CD1c-positive myeloid dendritic cell (primary cell): ENCODE measurements around the gene LARP4B.

Experiments used
- DNase-seq: peaks from one replicate; pipeline ENCODE4 v3.0.0-alpha.2; 2016; ENCODE audit errors: extremely low spot score

Gene LARP4B

DNA sequence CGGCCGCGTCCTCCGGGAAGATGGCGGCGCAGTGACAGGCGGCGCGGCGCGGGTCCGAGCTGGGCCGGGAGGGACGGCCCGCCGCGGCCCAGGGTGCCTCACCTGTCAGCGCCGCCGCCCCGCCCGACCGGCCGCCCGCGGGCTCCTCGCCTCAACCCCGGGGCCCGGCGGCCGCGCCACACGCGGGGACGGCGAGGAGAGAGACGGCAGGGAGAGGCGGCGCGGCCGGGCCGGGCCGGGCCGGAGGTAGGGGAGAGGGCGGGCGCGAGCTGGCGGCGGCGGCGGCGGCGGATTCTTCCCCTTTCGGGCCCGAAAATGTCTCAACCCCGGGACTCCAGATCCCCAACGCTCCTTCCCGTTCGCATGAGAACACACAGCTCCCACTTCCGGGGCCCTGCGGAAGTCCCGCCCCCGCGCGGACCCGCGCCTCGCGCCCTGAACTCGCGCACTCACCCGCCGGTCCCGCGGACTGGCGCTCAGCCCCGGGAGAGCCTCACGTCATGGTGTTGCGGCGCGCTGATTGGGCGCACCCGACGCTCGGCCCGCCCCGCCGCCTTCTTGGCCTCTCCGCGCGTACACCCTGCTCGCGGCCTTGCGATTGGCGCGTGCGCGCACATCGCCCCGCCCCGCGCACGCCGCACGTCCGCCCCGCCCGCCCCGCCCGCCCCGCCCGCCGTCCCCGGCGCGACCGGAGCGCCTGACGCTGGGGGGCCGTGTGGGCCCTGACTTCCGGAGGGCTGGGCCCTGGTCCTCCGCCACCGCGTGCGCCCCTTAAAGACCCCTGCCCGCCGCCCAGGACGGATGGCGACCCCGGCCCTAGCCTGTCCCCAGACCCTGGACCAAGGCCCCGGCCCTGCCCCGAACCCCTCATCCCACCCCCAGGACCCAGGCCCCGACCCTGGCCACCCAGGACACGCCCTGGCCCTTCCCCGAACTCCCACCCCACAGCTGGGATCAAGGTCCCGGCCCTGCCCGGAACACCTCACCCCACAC is at the start of gene LARP4B:
Gene LARP4B, minus strand, starts transcription at position 380 of the 993 bp plus-strand sequence. CDS start 45,984 bp downstream, outside the sequence.
- peak; percentile 100 for DNase-seq

DNA sequence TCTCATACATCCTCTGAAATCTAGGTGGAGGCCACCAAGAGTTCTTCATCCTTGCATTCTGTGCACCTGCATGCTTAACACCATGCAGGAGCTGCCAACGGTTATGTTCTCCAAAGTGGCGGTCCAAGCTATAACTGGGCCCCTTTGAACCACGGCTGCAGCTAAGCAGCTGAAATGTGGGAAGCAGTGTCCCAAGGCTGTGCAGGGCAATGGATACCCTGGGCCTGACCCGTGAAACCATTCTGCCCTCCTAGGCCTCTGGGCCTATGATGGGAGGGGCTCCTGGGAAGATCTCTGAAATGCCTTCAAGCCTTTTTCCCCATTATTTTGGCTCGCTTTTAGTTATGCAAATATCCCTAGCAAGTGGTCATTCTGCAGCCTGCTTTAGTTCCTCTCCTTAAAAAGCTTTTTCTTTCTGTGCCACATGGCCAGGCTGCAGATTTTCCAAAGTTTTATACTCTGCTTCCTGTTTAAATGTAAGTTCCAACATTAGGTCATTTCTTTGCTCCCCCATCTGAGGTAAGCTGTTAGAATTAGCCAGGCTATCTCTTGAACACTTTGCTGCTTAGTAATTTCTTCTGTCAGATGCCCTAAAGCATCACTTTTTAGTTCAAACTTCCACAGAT is 49.1 kb upstream of the LARP4B start:
- no peak for DNase-seq

DNA sequence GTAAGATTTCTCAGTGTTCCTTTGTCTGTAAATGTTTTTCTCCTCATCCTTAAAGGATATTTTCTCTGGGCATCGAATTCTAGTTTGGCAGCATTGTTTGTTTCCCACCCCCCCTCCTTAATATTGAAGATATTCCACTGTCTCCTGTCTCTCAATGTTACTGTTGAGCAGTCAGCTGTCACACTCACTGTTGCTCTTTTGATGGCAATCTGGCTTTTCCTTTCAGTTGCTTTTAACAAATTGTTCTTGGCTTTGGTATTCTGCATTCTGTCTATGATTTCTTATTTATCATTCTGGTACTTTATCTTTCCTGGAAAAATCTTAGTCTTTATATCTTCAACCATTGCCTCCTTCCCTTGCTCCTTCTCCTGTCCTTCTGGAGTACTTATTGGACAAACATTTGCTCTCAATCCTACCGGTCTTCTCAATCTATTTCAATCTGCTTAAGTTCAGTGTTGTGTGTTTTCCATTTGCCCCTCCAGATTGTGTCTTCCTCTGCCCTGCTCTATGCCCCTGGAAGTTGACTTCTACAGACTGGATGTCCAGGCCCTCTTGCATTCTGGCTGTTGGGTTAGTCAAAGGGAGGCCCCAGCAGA is 47.4 kb upstream of the LARP4B start:
- no peak for DNase-seq

DNA sequence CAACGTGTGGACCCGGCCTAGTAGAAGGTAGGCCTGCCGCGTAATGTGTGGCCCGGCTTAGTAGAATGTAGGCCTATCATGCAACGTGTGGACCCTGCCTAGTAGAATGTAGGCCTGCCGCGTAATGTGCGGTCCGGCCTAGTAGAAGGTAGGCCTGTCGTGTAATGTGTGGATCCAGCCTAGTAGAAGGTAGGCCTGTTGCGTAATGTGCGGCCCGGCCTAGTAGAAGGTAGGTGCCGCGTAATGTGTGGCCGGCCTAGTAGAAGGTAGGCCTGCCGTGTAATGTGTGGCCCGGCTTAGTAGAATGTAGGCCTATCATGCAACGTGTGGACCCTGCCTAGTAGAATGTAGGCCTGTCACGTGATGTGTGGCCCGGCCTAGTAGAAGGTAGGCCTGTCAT is 44.8 kb upstream of the LARP4B start:
- DNase-seq = no peak

DNA sequence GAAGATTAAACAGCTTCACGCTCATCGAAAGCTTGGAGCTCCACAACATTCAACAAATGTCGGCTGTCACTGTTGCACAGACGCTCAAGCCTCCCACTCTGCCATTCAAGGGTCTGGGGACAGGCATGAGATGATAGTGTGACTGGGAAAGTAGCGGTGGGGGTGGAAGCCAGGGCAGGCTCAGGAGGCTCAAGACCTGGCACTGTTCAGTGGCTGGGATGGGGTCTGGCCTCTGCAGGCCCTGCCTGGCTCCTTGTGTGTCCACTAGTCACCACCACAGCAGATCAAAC is 43.2 kb upstream of the LARP4B start:
- no peak for DNase-seq

DNA sequence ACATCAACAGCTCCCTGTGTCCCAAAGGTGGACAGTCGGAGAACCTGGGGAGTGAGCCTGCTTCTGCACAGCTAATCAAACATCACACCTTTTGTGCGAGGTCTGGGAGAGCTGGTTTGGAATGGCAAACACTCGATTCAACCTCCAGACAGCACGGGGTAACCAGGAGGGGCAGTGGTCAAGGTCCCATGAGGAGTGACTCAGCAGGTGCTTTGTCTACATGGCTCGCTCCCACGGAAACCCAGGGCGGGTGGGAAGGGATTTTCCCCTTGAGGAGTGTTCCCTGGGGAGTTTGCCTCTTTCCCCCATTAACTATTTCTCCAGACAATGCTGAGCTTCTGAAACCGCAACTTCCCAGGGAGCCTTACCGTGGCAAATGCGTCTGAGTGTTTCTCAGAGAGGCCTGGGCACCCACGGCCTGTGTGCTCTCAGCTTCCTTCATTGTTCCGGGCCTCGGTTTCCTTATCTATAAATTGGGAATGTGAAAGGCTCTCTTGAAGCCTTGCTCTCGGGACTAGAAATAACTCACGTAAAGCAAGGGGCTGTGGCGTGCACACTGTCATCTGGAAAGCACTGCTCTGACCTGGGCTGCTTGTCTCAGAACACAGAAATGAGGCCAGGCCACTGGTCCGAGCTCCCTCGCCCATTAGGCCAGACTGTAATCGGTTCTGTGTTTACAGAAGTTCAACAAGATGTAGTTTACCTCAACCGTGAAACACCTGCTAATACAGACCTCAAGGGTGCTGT is 42.7 kb upstream of the LARP4B start:
- no peak for DNase-seq

DNA sequence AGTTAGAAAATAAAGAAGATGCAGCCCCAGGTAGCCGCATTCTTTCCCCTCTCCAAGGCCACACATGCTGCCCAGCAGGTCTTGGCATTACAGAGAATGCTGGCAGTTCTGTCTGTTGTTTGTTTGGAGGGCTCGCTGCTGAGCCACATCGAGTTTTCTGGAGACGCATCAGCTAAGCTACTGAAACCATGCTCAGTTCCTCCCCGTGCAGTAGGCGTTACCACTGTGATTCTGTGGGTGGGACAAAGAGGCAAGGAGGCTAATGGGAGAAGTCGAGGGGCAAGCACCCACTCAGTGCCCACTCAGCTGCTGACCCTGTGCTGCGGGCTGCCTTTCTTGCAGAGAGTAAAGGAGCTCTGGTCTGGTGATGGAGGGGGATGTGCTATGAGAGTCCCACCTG is 41.3 kb upstream of the LARP4B start:
- peak; percentile 22 for DNase-seq

DNA sequence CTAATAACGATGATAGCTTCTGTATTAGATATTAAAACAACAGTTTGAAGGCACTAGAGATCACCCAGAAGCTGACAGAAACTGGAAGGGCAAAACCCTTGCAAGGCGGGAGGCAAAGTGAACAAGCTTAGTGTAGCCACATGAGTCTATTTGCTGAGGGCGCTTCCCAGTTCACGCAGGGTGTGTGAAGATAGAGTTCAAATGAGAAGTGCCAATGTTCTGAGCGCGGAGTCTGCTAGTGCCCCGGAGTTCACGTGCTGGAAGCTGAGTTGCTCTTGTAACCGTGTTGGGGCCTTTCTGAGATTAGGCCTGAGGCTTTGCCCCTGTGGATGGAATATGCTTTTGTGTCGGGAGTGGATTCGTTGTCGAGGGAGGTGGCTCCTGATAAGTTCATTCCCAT is 40.1 kb upstream of the LARP4B start:
- DNase-seq = no peak

DNA sequence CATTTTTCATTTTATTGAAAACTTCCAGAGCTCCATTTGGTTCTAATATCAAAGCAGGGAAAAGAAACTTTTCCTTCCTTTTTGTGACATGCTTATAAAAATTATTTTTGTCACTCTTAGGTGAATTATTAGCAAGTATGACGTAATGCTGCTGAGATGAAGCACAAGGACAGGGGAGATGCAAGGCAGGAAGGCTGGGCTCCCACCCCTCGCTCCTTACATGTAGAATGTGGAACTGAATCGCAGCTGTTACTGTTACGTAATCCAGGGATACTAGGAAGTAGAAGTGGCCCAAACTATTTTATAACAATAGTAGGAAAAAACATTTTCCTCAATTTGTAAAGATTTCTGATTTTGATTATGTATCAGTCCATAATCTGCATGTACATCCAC is 39.6 kb upstream of the LARP4B start:
- peak; percentile 69 for DNase-seq

DNA sequence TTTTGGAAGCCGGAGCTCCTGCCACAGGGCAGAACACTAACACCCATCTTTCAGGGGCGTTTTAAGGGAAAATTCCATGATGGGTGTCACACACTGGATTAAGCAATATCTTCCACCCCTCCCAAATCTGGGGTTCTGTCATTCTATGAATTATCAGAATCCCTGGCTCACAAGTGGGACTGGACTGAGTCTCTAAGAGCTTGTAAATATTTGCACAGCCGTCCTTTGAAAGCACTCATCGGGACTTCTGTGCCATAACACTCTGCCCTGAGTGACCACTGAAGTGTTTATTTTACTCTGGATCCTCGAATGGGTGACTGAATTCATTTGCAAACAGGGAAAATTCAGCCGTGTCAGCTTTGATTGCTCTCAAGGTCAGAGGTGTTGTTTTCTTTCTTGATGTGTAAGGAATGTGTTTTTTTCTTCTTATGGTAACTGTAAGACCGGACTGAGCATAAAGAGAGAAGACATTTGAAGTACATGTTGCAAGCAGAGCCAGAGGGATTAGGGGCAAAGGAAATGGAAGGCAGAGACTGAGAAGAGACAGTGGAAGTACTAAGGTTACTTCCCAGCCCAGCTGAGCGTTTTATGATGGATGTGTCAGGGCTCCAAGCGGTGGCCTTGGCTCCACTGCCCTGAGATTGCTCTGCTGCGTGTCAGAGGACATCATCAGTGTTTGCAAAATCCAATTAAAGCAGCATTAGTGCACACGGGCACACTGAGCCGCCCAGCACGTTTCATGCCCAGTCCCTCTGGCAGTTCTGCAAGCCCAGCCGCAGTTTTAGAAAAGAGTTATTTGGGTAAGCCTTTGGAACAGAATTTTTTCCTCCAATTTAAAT is 39.0 kb upstream of the LARP4B start:
- no peak for DNase-seq

DNA sequence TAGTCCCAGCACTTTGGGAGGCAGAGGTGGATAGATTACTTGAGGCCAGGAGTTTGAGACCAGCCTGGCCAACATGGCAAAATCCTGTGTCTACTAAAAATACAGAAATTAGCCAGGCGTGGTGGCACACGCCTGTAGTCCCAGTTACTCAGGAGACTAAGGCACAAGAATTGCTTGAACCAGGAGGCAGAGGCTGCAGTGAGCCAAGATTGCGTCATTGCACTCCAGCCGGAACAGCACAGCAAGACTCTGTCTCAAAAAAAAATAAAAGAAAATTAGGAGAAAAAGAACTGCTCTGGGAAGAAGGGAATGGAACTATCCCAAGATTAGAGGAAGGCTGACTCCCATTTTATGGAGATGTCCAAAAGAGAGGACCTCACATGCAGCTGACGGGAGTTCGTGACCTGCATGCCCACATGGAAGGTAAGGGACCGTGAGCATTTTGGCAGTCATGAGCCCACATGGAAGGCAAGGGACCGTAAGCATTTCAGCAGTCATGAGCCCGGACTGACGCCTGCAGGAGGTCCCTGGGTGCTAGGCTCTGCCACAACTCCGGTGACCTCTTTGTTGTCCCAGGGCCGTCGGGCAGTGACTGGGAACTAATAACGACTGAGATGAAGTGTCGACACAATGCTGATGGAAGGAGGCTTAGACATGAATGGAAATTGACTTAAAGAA is 38.1 kb upstream of the LARP4B start:
- no peak for DNase-seq

DNA sequence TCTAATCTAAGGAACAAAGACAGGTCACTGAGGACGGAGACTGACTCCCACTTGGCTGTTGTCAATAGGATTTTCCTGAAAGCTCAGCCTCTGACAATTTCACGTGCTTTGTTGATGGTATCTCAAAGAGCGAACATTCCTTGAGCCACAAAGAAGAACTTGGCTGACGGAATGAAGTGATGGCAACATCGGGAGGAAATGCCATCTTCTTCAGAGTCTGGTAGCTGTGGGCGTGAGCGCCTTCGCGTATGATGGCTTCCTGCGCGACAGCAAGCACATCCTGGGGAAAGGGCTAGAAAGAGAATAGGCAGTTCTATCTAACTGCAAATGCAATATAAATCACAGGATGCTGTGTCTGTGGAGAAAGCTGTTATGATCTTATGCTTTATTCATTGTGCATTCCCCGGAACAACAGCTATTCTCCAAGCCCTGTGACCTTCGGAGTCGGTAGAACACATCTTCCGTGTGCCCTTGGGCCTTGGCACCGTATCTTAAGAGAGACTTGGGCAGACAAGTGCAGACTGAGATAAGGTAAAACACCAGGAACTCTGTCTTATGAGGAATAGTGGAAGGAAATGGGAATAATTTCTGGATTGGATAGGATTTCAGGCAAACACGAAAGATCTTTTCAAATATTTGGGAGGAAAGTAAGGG is 37.2 kb upstream of the LARP4B start:
- DNase-seq = no peak

DNA sequence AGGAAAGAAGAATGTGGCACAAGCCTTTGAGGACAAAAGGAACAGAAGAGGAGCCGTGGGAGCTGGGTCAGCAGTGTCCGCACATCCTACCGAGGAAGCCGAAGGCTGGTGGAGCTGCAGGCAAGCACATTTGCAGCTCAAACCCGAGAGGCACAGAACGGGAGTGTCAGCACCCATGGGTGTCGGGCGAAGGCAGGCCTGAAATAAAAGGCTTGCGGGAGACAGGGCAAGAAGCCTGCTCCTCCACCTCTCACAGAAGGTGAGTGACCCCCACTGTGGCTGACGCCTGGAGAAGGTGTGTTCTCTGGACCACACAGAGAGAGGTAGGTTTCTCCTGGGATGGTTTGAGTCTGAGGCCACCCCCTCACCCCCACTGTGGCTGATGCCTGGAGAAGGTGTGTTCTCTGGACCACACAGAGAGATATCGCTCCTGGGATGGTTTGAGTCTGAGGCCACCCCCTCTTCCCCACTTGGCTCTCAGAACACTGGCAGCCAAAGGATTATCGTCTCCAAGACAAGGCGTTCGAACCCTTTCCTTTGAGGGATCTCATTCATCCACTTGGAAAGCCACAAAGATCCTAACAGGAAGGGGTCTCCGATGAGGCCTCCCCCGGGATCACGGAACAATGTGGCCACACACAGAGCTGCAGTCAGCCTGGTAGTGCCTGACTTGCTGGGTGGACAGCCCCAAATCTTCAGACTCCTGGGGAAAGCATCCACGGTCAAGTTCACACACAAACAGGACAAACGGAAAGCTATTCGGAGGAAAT is 35.1 kb upstream of the LARP4B start:
- DNase-seq = no peak

DNA sequence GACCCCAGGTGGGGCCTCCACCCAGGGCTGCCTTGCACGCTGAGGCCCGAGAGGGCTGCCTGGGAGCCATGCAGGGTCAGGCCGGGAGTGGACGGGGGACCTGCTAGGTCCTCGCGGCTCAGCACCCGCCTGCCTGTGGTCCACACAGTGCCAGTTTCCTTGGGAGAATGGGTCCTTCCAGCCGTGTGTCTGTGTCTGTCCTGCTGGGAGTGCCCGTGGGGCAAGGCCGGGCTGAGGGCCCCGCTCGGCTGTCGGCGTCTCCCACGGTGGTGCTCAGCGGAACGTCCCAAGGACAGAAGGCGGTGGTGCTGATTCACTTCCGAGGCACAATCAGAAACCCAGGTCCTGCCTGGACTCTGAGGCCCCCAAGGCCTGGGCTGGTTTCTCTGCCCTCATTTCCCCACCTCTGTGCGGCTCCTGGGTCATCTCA is 33.5 kb upstream of the LARP4B start:
- no peak for DNase-seq

DNA sequence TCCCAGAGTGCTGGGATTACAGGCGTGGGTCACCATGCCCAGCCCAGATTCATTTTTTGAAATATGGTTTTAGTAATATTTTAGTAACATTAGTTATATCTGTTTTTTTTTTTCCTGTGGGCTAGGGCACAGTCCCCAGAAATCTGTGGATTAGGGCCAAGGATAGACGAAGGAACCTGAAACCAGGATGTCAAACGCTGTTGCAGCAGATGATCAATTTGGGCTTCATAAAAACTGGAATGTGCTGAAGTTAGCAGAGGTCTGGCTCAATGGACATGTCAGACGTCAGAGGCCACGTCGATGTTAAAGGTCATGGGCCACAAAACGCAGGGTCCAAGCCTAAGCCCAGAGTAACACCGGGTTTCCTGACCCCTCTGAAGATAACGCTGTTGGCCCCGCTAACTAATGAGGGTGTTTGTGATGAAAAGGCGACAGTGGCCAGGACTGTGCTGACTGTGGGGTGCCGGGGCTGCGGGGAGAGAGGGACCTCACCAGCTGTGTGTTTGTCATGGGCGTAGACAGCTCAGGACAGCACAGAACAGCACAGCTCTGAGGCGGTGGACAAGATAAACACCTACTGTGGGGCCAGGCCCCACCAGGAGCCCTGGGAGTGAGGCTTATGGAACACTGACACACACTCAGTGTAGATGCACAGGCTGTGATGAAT is 32.9 kb upstream of the LARP4B start:
- DNase-seq = no peak

DNA sequence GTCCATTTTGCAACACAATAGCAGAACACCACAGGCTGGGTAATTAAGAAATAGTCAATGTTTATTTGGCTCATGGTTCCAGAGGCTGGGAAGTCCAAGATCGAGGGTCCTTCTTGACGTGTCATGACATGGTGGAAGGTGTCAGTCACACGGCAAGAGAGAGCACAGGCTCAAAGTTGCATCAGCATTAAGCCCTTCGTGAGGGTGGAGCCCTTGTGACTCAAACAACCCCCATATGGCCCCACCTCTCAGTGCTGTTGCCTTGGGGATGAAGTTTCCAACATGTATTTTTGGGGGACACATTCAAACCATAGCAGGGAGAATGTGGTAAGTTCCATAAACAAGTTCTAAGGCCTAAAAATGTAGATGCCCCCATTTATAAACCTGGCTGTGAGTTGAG is 32.1 kb upstream of the LARP4B start:
- DNase-seq = no peak

DNA sequence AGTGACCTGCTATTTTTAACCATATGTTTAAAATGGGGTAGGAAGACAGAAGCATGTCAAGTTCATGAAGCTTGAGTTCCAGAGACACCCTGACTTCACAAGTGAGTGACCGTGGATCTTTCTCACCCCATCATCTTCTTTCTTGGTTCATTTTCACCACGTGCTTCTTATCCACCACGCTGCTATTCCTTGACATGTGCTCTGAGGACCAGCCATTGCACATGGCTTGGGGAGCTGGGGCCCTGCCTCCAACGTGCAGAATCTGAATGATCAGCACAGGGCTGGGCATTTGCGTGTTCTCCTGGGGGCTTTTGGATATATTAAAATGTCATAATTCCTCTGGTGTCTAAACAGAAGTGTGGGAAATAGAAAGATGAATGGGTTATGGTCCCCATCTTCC is 31.7 kb upstream of the LARP4B start:
- no peak for DNase-seq

DNA sequence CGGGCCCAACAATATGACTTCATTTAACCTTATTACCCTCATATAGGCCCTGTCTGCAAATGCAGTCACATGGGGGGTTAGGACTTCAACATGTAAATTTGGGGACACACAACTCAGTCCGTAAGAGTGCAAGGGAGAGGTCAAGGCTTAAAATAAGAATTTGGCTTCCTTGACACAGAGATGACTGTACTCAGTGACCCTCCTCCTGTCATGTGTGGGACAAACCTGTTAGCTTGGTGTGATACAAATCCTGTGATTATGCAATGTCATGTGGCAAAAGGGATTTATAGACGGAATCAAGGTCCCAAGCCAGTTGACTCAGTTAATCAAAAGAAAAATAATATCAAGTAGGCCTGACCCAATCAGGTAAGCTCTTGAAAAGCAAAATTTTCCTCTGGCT is 30.8 kb upstream of the LARP4B start:
- no peak for DNase-seq

DNA sequence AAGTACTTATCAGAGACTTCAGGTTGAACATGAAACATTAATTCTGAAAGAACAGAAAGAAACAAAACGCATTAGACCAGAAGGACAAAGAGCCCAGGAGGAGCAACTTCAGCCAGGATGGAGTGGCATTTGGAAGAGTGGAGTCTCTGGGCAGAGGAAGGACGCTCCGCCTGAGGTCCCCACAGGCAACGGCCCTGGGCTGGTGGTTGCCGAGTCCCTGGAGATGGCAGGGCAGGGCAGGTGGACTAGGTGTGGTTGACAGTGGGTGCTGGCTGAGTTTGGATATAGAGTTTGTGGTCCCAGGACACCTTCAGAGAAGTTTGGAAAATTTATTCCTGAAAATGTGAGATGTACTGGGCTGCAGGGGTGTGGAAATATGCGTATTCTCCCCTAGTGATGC is 27.4 kb upstream of the LARP4B start:
- no peak for DNase-seq
